Measurements from ENCODE around the gene NUP210L.
"Not testable (repeated sequence)": the region's sequence is repeated elsewhere in the genome, so short reads cannot be mapped to it uniquely, and the experiment has no call there.

NUP210L gene

DNA sequence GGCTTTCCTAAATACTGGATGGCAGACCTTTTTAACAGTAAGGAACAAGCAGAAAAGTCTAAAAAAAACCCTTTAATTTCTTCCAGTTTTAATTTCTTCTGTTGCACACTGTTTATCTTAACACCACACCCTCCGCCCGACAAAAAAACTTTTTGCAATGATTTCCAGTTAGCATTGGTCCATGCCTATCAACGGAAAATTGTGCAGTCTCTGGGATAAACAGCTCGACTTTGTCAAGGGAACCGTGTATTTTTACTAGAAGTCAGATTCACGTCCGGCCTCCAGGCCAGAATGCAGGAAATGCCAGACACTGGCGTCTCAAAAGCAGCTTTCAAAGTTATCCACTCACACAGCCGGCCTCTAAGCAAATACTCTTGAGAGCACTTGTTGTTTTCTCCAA lies 378 bp upstream of the NUP210L start:
- TF ChIP-seq POLR2A (IDR thresholded peaks at IDR 0.05; ENCODE audit: low read depth, low read length), result no peak
- DNase-seq (ENCODE audit: insufficient read length, low spot score) (no peak), FAIRE-seq (no peak)

DNA sequence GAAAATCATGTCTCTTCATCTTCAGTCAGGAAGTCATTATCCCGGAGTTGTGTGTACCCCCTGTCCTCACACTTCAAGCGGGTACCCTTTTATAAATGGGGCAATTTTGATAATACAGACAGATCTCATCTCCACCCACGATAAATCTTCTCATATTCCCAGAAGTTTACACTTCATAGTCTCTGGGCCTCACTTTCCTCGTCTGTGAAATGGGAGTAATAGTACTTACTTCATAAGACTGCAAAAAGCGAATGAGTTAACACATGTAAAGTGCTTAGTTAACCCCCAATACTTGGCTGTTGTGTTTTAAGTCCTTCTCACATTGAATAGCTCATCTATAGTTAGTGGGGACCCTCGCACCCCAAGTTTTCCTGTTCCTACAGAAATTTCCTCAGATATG lies 820 bp downstream of the NUP210L start:
- FAIRE-seq (no peak), DNase-seq (ENCODE audit: insufficient read length, low spot score) (no peak)
- no peak for TF ChIP-seq POLR2A (IDR thresholded peaks at IDR 0.05; ENCODE audit: low read depth, low read length)

DNA sequence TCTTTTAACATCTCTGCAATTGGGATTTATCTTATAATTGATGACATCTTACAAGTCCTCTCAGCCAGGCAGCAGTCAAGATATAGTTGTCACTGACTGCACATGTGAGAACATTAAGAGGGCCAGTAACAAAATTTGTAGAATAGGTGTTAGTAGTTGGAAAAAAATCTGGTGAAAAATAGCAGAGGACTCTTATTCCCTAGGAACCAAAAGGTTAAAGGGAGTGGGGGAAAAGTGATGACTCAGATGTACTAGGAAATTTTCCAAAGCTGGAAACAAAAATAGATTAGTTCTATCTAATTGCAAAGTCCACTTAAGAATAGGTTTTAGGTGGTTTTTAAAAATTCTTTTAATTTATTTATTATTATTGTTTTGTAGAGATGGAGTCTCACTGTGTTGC lies 3.6 kb downstream of the NUP210L start:
- DNase-seq (ENCODE audit: insufficient read length, low spot score) (no peak), FAIRE-seq (no peak)

DNA sequence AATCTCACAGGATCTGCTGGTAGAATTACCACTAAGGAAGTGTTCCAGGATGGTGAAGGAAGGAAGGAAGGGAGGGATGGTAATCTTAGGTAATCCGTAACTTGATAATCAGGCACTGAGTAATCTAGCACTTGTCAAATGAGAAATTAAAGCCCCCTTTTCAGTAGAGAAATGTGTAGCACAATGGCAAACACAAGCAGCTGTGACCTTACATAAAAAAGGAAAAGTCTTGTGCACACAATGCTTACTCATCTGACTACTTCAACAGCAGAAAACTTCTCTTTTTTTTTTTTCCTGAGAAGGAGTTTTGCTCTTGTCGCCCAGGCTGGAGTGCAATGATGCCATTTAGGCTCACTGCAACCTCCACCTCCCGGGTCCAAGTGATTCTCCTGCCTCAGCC lies 6.1 kb downstream of the NUP210L start:
- no peak for DNase-seq (ENCODE audit: insufficient read length, low spot score)
- TF ChIP-seq POLR2A (IDR thresholded peaks at IDR 0.05; ENCODE audit: low read depth, low read length), result no peak
- FAIRE-seq, result no peak

More for the DNA sequence above, 3.6 kb downstream of the NUP210L start:
- no peak for TF ChIP-seq POLR2A (IDR thresholded peaks at IDR 0.05; ENCODE audit: low read depth, low read length)

DNA sequence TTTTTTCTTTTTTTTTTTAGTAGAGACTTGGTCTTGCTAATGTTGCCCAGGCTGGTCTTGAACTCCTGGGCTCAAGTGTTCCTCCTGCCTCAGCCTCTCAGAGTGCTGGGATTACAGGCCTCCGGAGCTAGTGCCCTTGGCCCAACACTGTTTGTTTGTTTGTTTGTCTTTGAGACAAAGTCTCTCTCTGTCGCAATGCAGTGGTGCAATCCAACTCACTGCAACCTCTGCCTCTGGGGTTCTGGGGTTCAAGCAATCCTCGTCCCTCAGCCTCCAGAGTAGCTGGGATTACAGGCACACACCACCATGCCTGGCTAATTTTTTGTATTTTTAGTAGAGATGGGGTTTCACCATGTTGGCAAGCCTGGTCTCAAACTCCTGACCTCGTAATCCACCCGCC lies 7.4 kb downstream of the NUP210L start:
- not testable (repeated sequence) for FAIRE-seq; DNase-seq (ENCODE audit: insufficient read length, low spot score)

DNA sequence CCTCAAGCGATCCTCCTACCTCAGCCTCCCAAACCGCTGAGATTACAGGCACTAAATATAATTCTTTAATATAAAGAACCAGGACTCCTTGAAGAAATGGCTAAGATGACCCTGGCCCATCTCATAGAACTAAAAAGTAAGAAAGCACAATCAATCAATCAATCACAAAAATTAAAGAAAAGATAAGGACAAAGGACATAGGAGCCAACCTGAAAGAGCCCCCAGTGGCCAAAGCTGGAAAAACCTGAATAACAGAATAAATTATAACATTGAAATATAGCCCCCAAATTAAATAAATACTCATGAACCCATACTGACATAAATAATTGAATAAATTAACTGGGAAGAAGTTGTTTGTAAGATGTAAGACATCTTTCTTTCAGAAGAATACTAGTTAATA lies 8.9 kb downstream of the NUP210L start:
- DNase-seq (ENCODE audit: insufficient read length, low spot score) (no peak), FAIRE-seq (no peak)
- no peak for TF ChIP-seq POLR2A (IDR thresholded peaks at IDR 0.05; ENCODE audit: low read depth, low read length)

DNA sequence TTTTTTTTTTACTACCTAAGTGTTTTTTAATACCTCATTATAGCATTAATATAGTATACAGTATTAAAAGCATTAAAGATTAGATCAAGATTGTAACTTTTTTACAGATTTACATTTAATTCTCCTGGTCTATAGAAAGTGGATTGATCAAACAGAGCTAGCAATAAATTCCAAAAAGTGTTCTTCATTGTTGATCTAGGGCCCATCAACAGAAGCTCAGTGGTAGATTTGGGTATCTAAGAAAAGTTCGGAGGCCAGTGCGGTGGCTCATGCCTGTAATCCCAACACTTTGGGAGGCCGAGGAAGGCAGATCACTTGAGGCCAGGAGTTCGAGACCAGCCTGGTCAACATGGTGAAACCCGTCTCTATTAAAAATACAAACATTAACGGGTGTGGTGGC lies 12.5 kb downstream of the NUP210L start:
- TF ChIP-seq POLR2A (IDR thresholded peaks at IDR 0.05; ENCODE audit: low read depth, low read length), result no peak
- DNase-seq (ENCODE audit: insufficient read length, low spot score) (no peak), FAIRE-seq (no peak)

DNA sequence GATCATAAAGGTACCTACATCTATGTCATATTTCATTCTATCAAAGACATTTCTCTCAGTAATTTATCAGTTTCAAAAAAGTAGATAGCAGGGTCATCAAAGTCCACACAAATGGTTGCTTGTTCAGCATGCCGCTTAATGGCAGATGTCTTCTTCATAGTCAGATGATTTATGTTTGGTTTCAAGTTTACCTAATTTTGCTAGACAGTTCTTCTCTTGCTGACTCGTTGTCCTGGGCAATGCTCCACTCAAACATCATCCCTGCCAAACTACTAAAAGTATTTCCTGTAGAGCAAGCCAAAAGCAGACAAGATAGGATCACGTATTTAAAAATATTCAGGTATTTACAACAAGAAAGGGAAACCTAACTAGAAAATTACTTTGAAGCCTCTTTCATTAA lies 13.6 kb downstream of the NUP210L start:
- DNase-seq (ENCODE audit: insufficient read length, low spot score) (no peak), FAIRE-seq (peak; percentile 27)
- TF ChIP-seq POLR2A (IDR thresholded peaks at IDR 0.05; ENCODE audit: low read depth, low read length), result no peak

DNA sequence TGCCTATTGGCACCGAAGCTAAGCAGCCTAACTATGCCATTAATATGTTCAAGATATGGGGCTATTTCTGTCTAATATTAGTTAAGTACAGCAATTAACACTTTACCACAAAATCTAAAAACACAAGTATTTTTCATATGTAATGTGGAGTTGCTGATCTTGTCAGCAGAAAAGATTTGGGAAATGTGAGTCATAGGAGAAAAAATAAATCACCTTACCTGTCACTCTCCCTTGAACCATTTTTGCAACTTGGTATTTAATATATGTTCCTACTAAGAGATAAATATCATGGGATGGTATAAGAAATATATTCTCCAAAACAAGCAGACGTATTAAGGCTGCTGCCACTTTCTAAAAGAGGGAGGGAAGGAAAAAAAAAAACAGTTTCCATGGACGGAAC lies 17.0 kb downstream of the NUP210L start:
- no peak for DNase-seq (ENCODE audit: insufficient read length, low spot score)
- FAIRE-seq, result no peak
- no peak for TF ChIP-seq POLR2A (IDR thresholded peaks at IDR 0.05; ENCODE audit: low read depth, low read length)

DNA sequence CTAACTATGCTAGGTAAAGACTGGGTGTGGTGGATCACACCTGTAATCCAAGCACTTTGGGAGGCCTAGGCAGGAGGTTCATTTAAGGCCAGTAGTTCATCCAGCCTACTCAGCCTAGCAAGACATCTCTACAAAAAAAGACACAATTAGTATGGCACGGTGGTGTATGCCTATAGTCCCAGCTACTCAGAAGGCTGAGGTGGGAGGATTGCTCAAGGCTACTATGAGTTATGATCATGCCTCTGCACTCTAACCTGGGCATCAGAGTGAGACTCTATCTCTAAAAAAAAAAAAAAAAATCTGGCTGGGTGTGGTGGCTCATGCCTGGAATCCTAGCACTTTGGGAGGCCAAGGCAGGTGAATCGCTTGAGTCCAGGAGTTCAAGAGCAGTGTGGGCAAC lies 21.6 kb downstream of the NUP210L start:
- no peak for DNase-seq (ENCODE audit: insufficient read length, low spot score)
- TF ChIP-seq POLR2A (IDR thresholded peaks at IDR 0.05; ENCODE audit: low read depth, low read length), result no peak
- no peak for FAIRE-seq

DNA sequence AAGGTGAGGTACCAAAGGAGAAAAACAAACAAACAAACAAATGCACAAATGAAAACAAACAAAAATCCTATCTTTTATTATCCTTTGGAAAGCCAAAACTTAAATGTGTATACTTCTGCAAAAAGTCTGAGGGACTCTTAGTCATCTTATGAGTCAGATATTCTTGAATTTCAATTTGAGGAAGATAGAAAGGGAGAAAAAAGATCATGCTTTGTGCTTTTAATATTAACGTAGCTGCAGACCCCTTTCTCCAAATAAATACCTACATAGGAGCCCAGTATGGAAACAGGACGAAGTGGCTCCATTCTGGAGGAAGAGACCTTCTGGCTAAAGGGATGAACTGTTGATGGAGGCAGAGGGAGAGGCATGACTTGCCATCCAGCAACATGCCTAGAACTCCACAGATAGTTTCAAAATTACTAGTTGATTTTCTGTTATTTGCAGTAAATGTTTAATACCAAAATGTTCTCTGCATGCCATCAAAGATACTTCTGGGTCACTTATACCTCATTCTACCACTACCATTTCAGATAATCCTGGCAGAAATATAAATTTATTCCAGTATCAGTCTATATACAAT lies 25.4 kb downstream of the NUP210L start:
- FAIRE-seq (no peak), DNase-seq (ENCODE audit: insufficient read length, low spot score) (no peak)
- no peak for TF ChIP-seq POLR2A (IDR thresholded peaks at IDR 0.05; ENCODE audit: low read depth, low read length)

DNA sequence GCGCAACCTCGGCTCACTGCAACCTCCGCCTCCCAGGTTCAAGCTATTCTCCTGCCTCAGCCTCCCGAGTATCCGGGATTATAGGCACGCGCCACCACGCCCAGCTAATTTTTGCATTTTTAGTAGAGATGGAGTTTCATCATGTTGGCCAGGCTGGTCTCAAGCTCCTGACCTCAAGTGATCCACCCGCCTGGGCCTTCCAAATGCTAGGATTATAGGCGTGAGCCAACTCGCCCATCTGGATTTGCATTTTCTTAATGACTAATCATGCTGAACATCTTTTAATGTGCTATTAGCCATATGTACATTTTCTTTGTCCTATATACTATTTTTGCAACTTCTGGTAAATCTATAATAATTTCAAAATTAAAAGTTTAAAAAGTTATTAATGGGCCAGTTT lies 31.7 kb downstream of the NUP210L start:
- not testable (repeated sequence) for DNase-seq (ENCODE audit: insufficient read length, low spot score); FAIRE-seq

DNA sequence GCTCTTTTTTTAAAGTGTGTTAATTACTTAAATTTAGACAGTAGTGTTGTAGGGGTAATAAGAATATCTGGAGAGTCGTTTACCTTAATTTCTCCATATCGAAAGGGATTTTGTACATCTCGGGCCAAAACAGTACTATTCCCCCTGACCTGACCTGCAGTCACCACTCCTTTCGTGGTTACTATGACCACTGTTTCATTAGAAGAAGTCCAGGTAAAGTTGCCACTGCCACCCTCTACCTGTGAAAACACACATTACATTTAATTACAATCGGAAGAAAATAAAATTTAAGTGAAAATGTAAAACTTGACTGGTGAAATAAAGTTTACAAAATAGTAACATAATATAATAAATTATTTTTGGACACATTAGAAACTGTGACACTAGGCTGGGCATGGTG lies 37.2 kb downstream of the NUP210L start:
- DNase-seq (ENCODE audit: insufficient read length, low spot score), result no peak
- no peak for TF ChIP-seq POLR2A (IDR thresholded peaks at IDR 0.05; ENCODE audit: low read depth, low read length)
- FAIRE-seq, result no peak

DNA sequence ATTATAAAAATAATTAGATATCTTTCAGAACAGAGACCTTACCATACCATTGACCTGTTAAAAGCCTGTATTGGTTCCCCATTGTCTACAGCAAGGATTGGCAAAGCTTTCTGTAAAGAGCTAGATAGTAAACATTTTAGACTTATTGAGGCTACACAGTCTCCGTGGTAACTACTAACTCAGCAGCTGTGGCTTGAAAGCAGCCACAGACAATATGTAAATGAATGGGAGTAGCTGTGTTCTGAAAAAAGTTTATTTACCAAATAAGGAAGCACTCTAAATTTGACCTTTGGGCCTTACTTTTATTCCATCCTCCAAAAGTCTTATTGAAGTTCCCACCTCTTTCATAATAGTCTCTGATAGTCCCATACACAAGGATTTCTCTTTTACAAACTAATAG lies 39.7 kb downstream of the NUP210L start:
- TF ChIP-seq POLR2A (IDR thresholded peaks at IDR 0.05; ENCODE audit: low read depth, low read length), result no peak
- FAIRE-seq (no peak), DNase-seq (ENCODE audit: insufficient read length, low spot score) (no peak)

DNA sequence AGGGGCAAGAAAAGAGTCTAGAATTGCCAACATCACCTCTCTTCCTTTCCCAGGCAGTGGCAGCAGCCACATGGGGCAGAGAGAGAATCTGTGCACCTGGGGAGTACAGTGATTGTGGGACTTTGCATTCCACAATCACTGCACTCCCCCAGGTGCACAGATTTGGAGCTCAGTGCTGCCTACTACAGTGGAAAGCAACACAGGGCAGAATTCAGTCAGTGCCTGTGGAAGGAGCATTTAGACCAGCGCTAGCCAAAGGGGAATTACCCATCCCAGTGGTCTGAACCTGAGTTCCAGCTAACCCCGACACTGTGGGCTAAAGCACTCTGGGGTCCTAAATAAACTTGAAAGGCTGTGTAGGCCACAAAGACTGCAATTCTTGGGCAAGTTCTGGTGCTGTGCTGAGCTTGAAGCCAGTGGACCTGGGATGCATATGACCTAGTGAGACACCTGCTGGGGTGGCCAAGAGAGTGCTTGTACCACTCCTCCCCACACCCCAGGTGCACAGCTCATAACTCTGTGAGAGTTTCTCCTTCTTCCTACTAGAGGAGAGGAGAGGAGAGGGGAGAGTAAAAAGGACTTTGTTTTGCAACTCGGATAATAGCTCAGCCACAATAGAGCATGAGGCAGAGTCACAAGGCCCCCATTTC lies 50.3 kb downstream of the NUP210L start:
- no peak for TF ChIP-seq POLR2A (IDR thresholded peaks at IDR 0.05; ENCODE audit: low read depth, low read length)
- DNase-seq (ENCODE audit: insufficient read length, low spot score), result no peak

DNA sequence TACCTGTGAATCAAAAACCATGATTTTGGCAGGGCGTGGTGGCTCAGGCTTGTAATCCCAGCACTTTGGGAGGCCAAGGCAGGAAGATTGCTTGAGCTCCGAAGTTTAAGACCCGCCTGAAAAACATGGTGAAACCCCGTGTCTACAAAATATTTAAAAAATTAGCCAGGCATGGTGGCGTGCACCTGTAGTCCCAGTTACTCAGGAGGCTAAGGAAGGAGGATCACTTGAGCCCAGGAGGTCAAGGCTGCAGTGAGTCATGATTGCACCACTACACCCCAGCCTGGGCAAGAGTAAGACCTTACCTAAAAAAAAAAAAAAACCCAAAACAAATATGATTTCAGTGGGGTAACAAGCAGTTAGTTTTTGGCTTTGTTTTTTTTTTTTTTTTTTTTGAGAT lies 54.7 kb downstream of the NUP210L start:
- not testable (repeated sequence) for FAIRE-seq; DNase-seq (ENCODE audit: insufficient read length, low spot score)

More for the DNA sequence above, 50.3 kb downstream of the NUP210L start:
- no peak for FAIRE-seq

Data from H54 (cell line).